H1 (cell line): Measurements from ENCODE around the gene MYH11. TPM values are rescaled to one million over a fixed set of nuclear protein-coding genes. Genes with fewer than 3 reads are reported as not detected.

ENCODE experiments used
- CREB1 ChIP-seq: IDR thresholded peaks from 2 replicates; pipeline ENCODE4 v1.6.1; 2012; ENCODE audit warnings: inconsistent platforms
- E2F6 ChIP-seq: IDR thresholded peaks from 2 replicates; pipeline ENCODE4 v1.6.1; 2012; ENCODE audit warnings: inconsistent platforms
- JUND ChIP-seq: IDR thresholded peaks from 2 replicates; pipeline ENCODE4 v1.6.1; 2011; ENCODE audit warnings: mild to moderate bottlenecking, improper control_type of control experiment, low read length
- MAX ChIP-seq: IDR thresholded peaks from 2 replicates; pipeline ENCODE4 v1.6.1; 2012; ENCODE audit warnings: inconsistent platforms
- POLR2AphosphoS5 ChIP-seq: IDR thresholded peaks from 2 replicates; pipeline ENCODE4 v1.6.1; 2011; ENCODE audit warnings: low read depth, low read length
- RNF2 ChIP-seq: fragments of 200-900, 300-1000 bp; sonication (generic); IDR thresholded peaks from 2 replicates; pipeline ENCODE4 v1.7.1; 2016; ENCODE audit warnings: borderline replicate concordance, low read depth, mild to moderate bottlenecking, antibody characterized with exemption, low read length; ENCODE audit not compliant: poor library complexity, severe bottlenecking; ENCODE audit errors: missing control alignments
- TAF1 ChIP-seq: IDR thresholded peaks from 2 replicates; pipeline ENCODE4 v1.6.1; 2011; ENCODE audit warnings: mild to moderate bottlenecking, low read depth, low read length
- TCF12 ChIP-seq: IDR thresholded peaks from 2 replicates; pipeline ENCODE4 v1.6.1; 2011; ENCODE audit warnings: low read depth, mild to moderate bottlenecking, low read length
- TEAD4 ChIP-seq: IDR thresholded peaks from 2 replicates; pipeline ENCODE4 v1.6.1; 2012; ENCODE audit warnings: low read depth, low read length, inconsistent platforms, mixed read lengths
- polyA plus RNA-seq, 7 experiments: library from polyadenylated mRNA; depleted of rRNA in 3 of 7; stranded (reverse) in 5 of 7; unstranded in 2 of 7; fragments of >200 nt in 5 of 7; fragments of 200-250 nt in 2 of 7; gene quantifications; 1 replicate in 5 of 7; 2 replicates in 1 of 7; 4 replicates in 1 of 7; pipeline versions ENCODE4 v1.2.1 to v1.2.3, GENCODE V29; 2011 to 2013; ENCODE audit warnings: missing spikeins in 2 of 7, mixed read lengths in 2 of 7
- total RNA-seq: library from RNA; stranded (reverse); fragmentation: NEBNext Ultra II Directional; extraction: Animal tissue kit (Norgen Biotek cat#: 25700); gene quantifications from 2 replicates; pipeline ENCODE4 v1.2.1, GENCODE V29; 2021

Gene MYH11
- total and polyA plus RNA-seq, 2 of the 8 experiments (the other 6 are each of a cell fraction or from before 2014, with no cell fraction given): 0.11 to 0.78 TPM

GRCh38 chr16:15732416-15732815, 124.4 kb downstream of the MYH11 start (continued):
- TF ChIP-seq POLR2AphosphoS5 (no peak), CREB1 (no peak), RNF2 (no peak), TEAD4 (no peak), JUND (no peak), E2F6 (no peak), TAF1 (no peak), TCF12 (no peak), MAX (no peak)
